Keratinocyte (primary cell): ENCODE data around the gene RGCC. TPM values are rescaled to one million over a fixed set of nuclear protein-coding genes. Genes with fewer than 3 reads are reported as not detected.

Source experiments
- DNase-seq: peaks from one replicate; pipeline ENCODE4 v3.0.0-alpha.2; 2011; ENCODE audit warnings: low read depth, missing footprints, low spot score
- FAIRE-seq: peaks from 2 replicates; lab custom pipeline; 2011; peaks lifted over from hg19 to GRCh38; lab: Jason Lieb, UNC
- H2AFZ ChIP-seq: 2 replicates; pipeline ENCODE4 v1.6.0; 2012; ENCODE audit warnings: low read length, control low read depth, inconsistent platforms; ENCODE audit not compliant: control insufficient read depth
- H3K27ac ChIP-seq: 2 replicates; pipeline ENCODE4 v1.5.1; 2011; ENCODE audit warnings: low read length; ENCODE audit not compliant: control insufficient read depth, insufficient read depth
- H3K27me3 ChIP-seq: 3 replicates; pipeline ENCODE4 v1.6.0; 2011; ENCODE audit warnings: low read length; ENCODE audit not compliant: control insufficient read depth, insufficient read depth; ENCODE audit errors: extremely low read depth
- H3K36me3 ChIP-seq, 2 experiments: 2 replicates in 1 of 2; 3 replicates in 1 of 2; pipeline ENCODE4 v1.5.1; 2011; ENCODE audit warnings: low read length in 2 of 2, mild to moderate bottlenecking in 1 of 2; ENCODE audit not compliant: control insufficient read depth in 2 of 2, insufficient read depth in 2 of 2; ENCODE audit errors: extremely low read depth in 1 of 2
- H3K4me1 ChIP-seq: 3 replicates; pipeline ENCODE4 v1.5.1; 2011; ENCODE audit warnings: low read length; ENCODE audit not compliant: control insufficient read depth, insufficient read depth; ENCODE audit errors: extremely low read depth
- H3K4me2 ChIP-seq: 3 replicates; pipeline ENCODE4 v1.6.0; 2011; ENCODE audit warnings: low read depth, low read length; ENCODE audit not compliant: control insufficient read depth, insufficient read depth; ENCODE audit errors: extremely low read depth
- H3K4me3 ChIP-seq, 3 experiments: fragments of 200-600 bp in 1 of 3; sonication (generic) in 1 of 3; 2 replicates in 2 of 3; 3 replicates in 1 of 3; pipeline ENCODE4 v1.5.1; 2011 to 2016; ENCODE audit warnings: low read length in 3 of 3, mild to moderate bottlenecking in 3 of 3, control low read depth in 2 of 3, inconsistent platforms in 1 of 3, low read depth in 1 of 3, mixed read lengths in 1 of 3, mixed run types in 1 of 3, moderate library complexity in 1 of 3; ENCODE audit not compliant: control insufficient read depth in 2 of 3, insufficient read depth in 2 of 3; ENCODE audit errors: extremely low read depth in 1 of 3
- H3K79me2 ChIP-seq: 2 replicates; pipeline ENCODE4 v1.6.0; 2012; ENCODE audit warnings: low read length; ENCODE audit not compliant: control insufficient read depth, insufficient read depth
- H3K9ac ChIP-seq: 3 replicates; pipeline ENCODE4 v1.6.0; 2011; ENCODE audit warnings: low read length; ENCODE audit not compliant: control insufficient read depth, insufficient read depth; ENCODE audit errors: extremely low read depth
- H3K9me1 ChIP-seq: 3 replicates; pipeline ENCODE4 v1.6.0; 2011; ENCODE audit warnings: low read length; ENCODE audit not compliant: control insufficient read depth, insufficient read depth; ENCODE audit errors: extremely low read depth
- H3K9me3 ChIP-seq: 2 replicates; pipeline ENCODE4 v1.5.1; 2012; ENCODE audit warnings: low read depth, low read length; ENCODE audit not compliant: control insufficient read depth
- H4K20me1 ChIP-seq: 3 replicates; pipeline ENCODE4 v1.6.0; 2011; ENCODE audit warnings: low read length; ENCODE audit not compliant: control insufficient read depth, insufficient read depth; ENCODE audit errors: extremely low read depth
- CTCF ChIP-seq, 3 experiments: IDR thresholded peaks in 1 of 3; conservative IDR thresholded peaks in 1 of 3; optimal IDR thresholded peaks in 1 of 3; 2 replicates in 2 of 3; 3 replicates in 1 of 3; pipeline versions ENCODE3 to v1.5.1; 2011; ENCODE audit warnings: low read length in 3 of 3, mild to moderate bottlenecking in 3 of 3, moderate library complexity in 2 of 3, control low read depth in 1 of 3, inconsistent platforms in 1 of 3; ENCODE audit not compliant: insufficient read depth in 2 of 3; ENCODE audit errors: extremely low read depth in 1 of 3
- EZH2 ChIP-seq: IDR thresholded peaks from one replicate; pipeline ENCODE4 v1.6.1; 2012; ENCODE audit warnings: inconsistent platforms, mild to moderate bottlenecking, low read length, moderate library complexity
- dilution Hi-C: fragments of 300-500 bp; cut with MboI; formaldehyde crosslinking; loops from one replicate; pipeline ENCODE4 v1.7.0; 2020; ENCODE audit warnings: low sequenced_read_pairs; ENCODE audit not compliant: extremely low pct_ligation_motif_present
- polyA plus RNA-seq, 5 experiments: library from polyadenylated mRNA; depleted of rRNA in 3 of 5; stranded (reverse) in 3 of 5; stranded (forward) in 1 of 5; unstranded in 1 of 5; fragments of >200 nt; gene quantifications; 1 replicate in 1 of 5; 2 replicates in 3 of 5; 3 replicates in 1 of 5; pipeline versions ENCODE4 v1.2.1 to v1.2.3, GENCODE V29; 2011 to 2012; ENCODE audit warnings: missing spikeins in 2 of 5, low read depth in 1 of 5, low replicate concordance in 1 of 5

Gene RGCC
- polyA plus RNA-seq, 1 donor (not counting 4 experiments of a cell fraction or from before 2014, with no cell fraction given) = 1.5 TPM

GRCh38 chr13:41487222-41487621 is 29.9 kb downstream of the RGCC start:
- no peak overlapping the region for H3K4me2 ChIP-seq
- no peaks in the 10 kb centered on the region for H4K20me1 ChIP-seq
- no peaks in the 10 kb centered on the region for H3K36me3 ChIP-seq
- DNase-seq (no peak), FAIRE-seq (no peak)
- H3K27me3 ChIP-seq = no peaks in the 10 kb centered on the region
- H3K9me3 ChIP-seq = no peaks in the 10 kb centered on the region
- H3K9me1 ChIP-seq = no peaks in the 10 kb centered on the region
- no peak overlapping the region for H3K4me3 ChIP-seq
- dilution Hi-C loops = no loop called here
- H3K9ac ChIP-seq = no peak overlapping the region
- no peaks in the 10 kb centered on the region for H3K4me1 ChIP-seq
- no peak overlapping the region for H3K27ac ChIP-seq
- no peak for TF ChIP-seq EZH2
- TF ChIP-seq CTCF (optimal IDR thresholded peaks at IDR 0.05 in 1 of 3, IDR thresholded peaks at IDR 0.05 in 1 of 3, conservative IDR thresholded peaks at IDR 0.05 in 1 of 3; ENCODE audit: extremely low read depth in 1 of 3, insufficient read depth in 2 of 3, low read length in 3 of 3) = no peak
- H3K79me2 ChIP-seq = no peaks in the 10 kb centered on the region
- no peak overlapping the region for H2AFZ ChIP-seq

DNA sequence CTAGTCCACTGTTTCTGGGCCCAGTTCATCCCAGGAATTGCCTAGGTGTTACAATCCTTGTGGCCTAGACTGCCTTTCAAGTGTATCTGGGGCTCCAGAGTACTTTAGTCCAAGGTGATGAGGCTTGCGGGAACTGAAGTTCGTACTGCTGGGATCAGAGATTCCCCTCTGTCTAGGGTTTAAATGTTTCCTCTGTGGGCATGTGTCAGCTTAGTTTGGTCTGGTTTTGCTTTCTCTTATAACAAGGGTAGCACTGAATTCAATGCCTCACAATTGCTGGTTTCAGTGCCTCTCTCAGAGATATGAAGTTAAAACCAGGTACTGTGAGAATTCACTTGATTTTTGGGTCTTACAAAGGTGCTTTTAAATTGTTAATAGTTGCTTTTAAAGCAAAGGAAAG is 30.8 kb downstream of the RGCC start:
- Histone ChIP-seq H3K27me3 (no peaks in the 10 kb centered on the region), H2AFZ (no peak overlapping the region), H4K20me1 (no peaks in the 10 kb centered on the region), H3K27ac (no peak overlapping the region), H3K9me3 (no peaks in the 10 kb centered on the region), H3K36me3 (no peaks in the 10 kb centered on the region), H3K4me3 (no peak overlapping the region), H3K9me1 (no peaks in the 10 kb centered on the region), H3K79me2 (no peaks in the 10 kb centered on the region), H3K4me2 (no peak overlapping the region), H3K9ac (no peak overlapping the region), H3K4me1 (no peaks in the 10 kb centered on the region)
- TF ChIP-seq CTCF (optimal IDR thresholded peaks at IDR 0.05 in 1 of 3, IDR thresholded peaks at IDR 0.05 in 1 of 3, conservative IDR thresholded peaks at IDR 0.05 in 1 of 3; ENCODE audit: extremely low read depth in 1 of 3, insufficient read depth in 2 of 3, low read length in 3 of 3) (no peak), EZH2 (no peak)
- FAIRE-seq (no peak), DNase-seq (no peak)
- dilution Hi-C loops = no loop called here
